ENCODE data around the gene TMUB2.

Gene TMUB2

GRCh38 chr17:44149750-44150329 is 36.9 kb upstream of the TMUB2 start:
- DNase-seq (ENCODE audit: low read depth) = no peak
- H3K4me3 ChIP-seq (ENCODE audit: control insufficient read depth, low read depth, low read length) = no peak overlapping the region
- TF ChIP-seq CTCF (IDR thresholded peaks at IDR 0.05; ENCODE audit: control insufficient read depth, insufficient read depth, low read depth, low read length, missing control alignments) = no peak

GRCh38 chr17:44152875-44153274 is 33.9 kb upstream of the TMUB2 start:
- no peak overlapping the region for H3K4me3 ChIP-seq (ENCODE audit: control insufficient read depth, low read depth, low read length)
- no peak for TF ChIP-seq CTCF (IDR thresholded peaks at IDR 0.05; ENCODE audit: control insufficient read depth, insufficient read depth, low read depth, low read length, missing control alignments)
- DNase-seq (ENCODE audit: low read depth) = no peak

- no peak for TF ChIP-seq CTCF (IDR thresholded peaks at IDR 0.05; ENCODE audit: control insufficient read depth, insufficient read depth, low read depth, low read length, missing control alignments)
- DNase-seq (ENCODE audit: low read depth) = no peak
- H3K4me3 ChIP-seq (ENCODE audit: control insufficient read depth, low read depth, low read length) = no peak overlapping the region
These were observed 31.3 kb upstream of the TMUB2 start for GRCh38 chr17:44155488-44155887.

GRCh38 chr17:44159519-44160210 is 27.1 kb upstream of the TMUB2 start:
- H3K4me3 ChIP-seq (ENCODE audit: control insufficient read depth, low read depth, low read length) = no peak overlapping the region
- DNase-seq (ENCODE audit: low read depth) = no peak
- TF ChIP-seq CTCF (IDR thresholded peaks at IDR 0.05; ENCODE audit: control insufficient read depth, insufficient read depth, low read depth, low read length, missing control alignments) = no peak

- no peak for DNase-seq (ENCODE audit: low read depth)
- H3K4me3 ChIP-seq (ENCODE audit: control insufficient read depth, low read depth, low read length) = no peak overlapping the region
- TF ChIP-seq CTCF (IDR thresholded peaks at IDR 0.05; ENCODE audit: control insufficient read depth, insufficient read depth, low read depth, low read length, missing control alignments) = no peak
These were observed 22.3 kb upstream of the TMUB2 start for GRCh38 chr17:44164476-44164875.

GRCh38 chr17:44167181-44167861 is 19.5 kb upstream of the TMUB2 start:
- TF ChIP-seq CTCF (IDR thresholded peaks at IDR 0.05; ENCODE audit: control insufficient read depth, insufficient read depth, low read depth, low read length, missing control alignments) = no peak
- DNase-seq (ENCODE audit: low read depth) = no peak

More at GRCh38 chr17:44167181-44167861, 19.5 kb upstream of the TMUB2 start:
- no peak overlapping the region for H3K4me3 ChIP-seq (ENCODE audit: control insufficient read depth, low read depth, low read length)
